ENCODE results near the gene BRPF1.

The BRPF1 gene

GRCh38 chr3:9739181-9739580, 7.6 kb downstream of the BRPF1 start:
- no peak for DNase-seq

GRCh38 chr3:9742560-9742959, 11.0 kb downstream of the BRPF1 start:
- no peak for DNase-seq

- DNase-seq, result no peak
Observed at GRCh38 chr3:9743548-9743947, 12.0 kb downstream of the BRPF1 start.

- no peak for DNase-seq
Observed at GRCh38 chr3:9744162-9744561, 12.6 kb downstream of the BRPF1 start.

GRCh38 chr3:9745521-9745920, 14.0 kb downstream of the BRPF1 start:
- DNase-seq, result no peak

- no peak for DNase-seq
Observed at GRCh38 chr3:9746330-9746729, 14.8 kb downstream of the BRPF1 start.

GRCh38 chr3:9747267-9747666, 15.7 kb downstream of the BRPF1 start:
- DNase-seq, result no peak

- no peak for DNase-seq
Observed at GRCh38 chr3:9748031-9748430, 16.5 kb downstream of the BRPF1 start.

- no peak for DNase-seq
Observed at GRCh38 chr3:9749296-9749644, 17.7 kb downstream of the BRPF1 start.

GRCh38 chr3:9749645-9750555, 18.4 kb downstream of the BRPF1 start, which contains the start of gene OGG1:
OGG1 (plus strand) TSS chr3:9749952; CDS start chr3:9750287, 335 bp downstream.
- peak; percentile 85 to 90 (median 88) for DNase-seq

- DNase-seq, result no peak
Observed at GRCh38 chr3:9750556-9751411, 19.2 kb downstream of the BRPF1 start.

GRCh38 chr3:9754678-9755077, 23.1 kb downstream of the BRPF1 start:
- no peak for DNase-seq

GRCh38 chr3:9757427-9757826, 25.9 kb downstream of the BRPF1 start:
- DNase-seq, result no peak

- DNase-seq, result no peak
Observed at GRCh38 chr3:9760779-9761505, 29.4 kb downstream of the BRPF1 start.

- no peak for DNase-seq
Observed at GRCh38 chr3:9761919-9762318, 30.4 kb downstream of the BRPF1 start.

GRCh38 chr3:9762871-9763270, 31.3 kb downstream of the BRPF1 start:
- DNase-seq, result no peak

GRCh38 chr3:9765865-9766264, 34.3 kb downstream of the BRPF1 start:
- DNase-seq, result no peak

- no peak for DNase-seq
Observed at GRCh38 chr3:9767418-9767817, 35.9 kb downstream of the BRPF1 start.

GRCh38 chr3:9768141-9768775, 36.7 kb downstream of the BRPF1 start:
- DNase-seq, result no peak

GRCh38 chr3:9769012-9769411, 37.5 kb downstream of the BRPF1 start:
- DNase-seq, result no peak

- DNase-seq, result peak; percentile 8 to 44 (median 19)
Observed at GRCh38 chr3:9769426-9770275, 38.1 kb downstream of the BRPF1 start, which contains the start of gene CAMK1. CAMK1 (minus strand) TSS chr3:9769947; CDS start chr3:9767749, 2,198 bp downstream.

Data from activated naive CD4-positive, alpha-beta T cell (primary cell).